RWPE2 (cell line): ENCODE results near the gene HEATR5A.
"Not testable (repeated sequence)": the region's sequence is repeated elsewhere in the genome, so short reads cannot be mapped to it uniquely, and the experiment has no call there.

Experiments used
- ATAC-seq: fragments of 200-7000 bp; cut with Tn5 transposase; 3 replicates; pipeline ENCODE4 v1.9.1; 2021; ENCODE audit warnings: low read depth
- DNase-seq: peaks from one replicate; pipeline ENCODE4 v3.0.0-alpha.2; 2020; ENCODE audit warnings: low spot score
- H3K27ac ChIP-seq: fragments of 450-650 bp; 2 replicates; pipeline ENCODE4 v1.5.1; 2017; ENCODE audit warnings: mild to moderate bottlenecking; ENCODE audit not compliant: poor library complexity, severe bottlenecking
- H3K27me3 ChIP-seq: fragments of 250-450 bp; sonication (Bioruptor Pico); 2 replicates; pipeline ENCODE4 v1.5.1; 2021; ENCODE audit warnings: mild to moderate bottlenecking, moderate library complexity; ENCODE audit not compliant: insufficient read depth, poor library complexity, severe bottlenecking
- H3K36me3 ChIP-seq: fragments of 250-450 bp; sonication (Bioruptor Pico); 2 replicates; pipeline ENCODE4 v1.5.1; 2020; ENCODE audit warnings: low read depth, mild to moderate bottlenecking, moderate library complexity
- H3K4me1 ChIP-seq: fragments of 250-450 bp; sonication (Bioruptor Pico); 2 replicates; pipeline ENCODE4 v1.5.1; 2021; ENCODE audit warnings: mild to moderate bottlenecking, moderate library complexity; ENCODE audit not compliant: insufficient read depth, poor library complexity, severe bottlenecking
- H3K4me3 ChIP-seq: fragments of 250-450 bp; sonication (Bioruptor Pico); 2 replicates; pipeline ENCODE4 v1.5.1; 2021; ENCODE audit warnings: mild to moderate bottlenecking, moderate library complexity; ENCODE audit not compliant: severe bottlenecking
- H3K9me3 ChIP-seq: fragments of 250-450 bp; sonication (Bioruptor Pico); 2 replicates; pipeline ENCODE4 v1.5.1; 2021; ENCODE audit warnings: mild to moderate bottlenecking, moderate library complexity; ENCODE audit not compliant: severe bottlenecking
- CTCF ChIP-seq: fragments of 450-650 bp; IDR thresholded peaks from one replicate; pipeline ENCODE4 v1.5.1; 2017; ENCODE audit warnings: mild to moderate bottlenecking, moderate library complexity; ENCODE audit not compliant: poor library complexity, severe bottlenecking

The HEATR5A gene

DNA sequence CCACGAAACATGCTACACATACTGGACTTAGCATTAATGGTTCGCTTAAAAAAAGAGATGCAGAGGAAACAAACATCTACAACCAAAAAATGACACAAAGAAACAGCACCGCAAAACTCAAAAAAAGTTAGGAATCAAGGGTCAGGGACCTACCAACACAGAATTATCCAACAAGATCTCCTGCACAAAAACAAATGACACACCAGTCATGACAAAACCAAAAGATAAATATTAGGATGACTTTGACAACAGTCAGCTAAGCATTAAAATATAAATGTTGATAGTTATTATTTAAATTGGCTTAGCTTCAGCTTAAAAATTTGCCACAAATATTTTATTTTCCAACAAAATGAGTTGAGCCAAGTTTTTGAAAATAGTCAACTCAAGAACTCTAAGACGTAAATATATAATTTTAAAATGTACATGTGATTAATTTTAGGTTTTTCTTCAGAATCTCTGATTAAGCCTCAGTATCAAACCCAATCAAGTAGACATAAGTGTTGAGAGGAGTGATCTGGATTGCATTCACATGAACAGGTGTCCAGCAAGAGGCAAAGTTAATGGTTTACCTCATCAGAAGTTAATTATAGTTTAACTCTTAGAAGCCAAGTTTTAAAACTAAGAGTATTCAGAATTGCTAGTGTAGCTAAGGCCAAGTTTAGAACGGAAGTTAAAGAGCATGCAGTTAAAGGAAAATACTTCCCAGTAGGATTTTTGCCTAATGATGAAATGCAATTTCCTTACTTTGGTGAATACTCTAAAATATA is 79.9 kb downstream of the HEATR5A start:
- DNase-seq (no peak), ATAC-seq (no peak)
- H3K27ac ChIP-seq: no peak overlapping the region
- no peaks in the 10 kb centered on the region for H3K27me3 ChIP-seq
- H3K9me3 ChIP-seq: no peaks in the 10 kb centered on the region
- peaks cover 22% of the 10 kb centered on the region for H3K36me3 ChIP-seq
- TF ChIP-seq CTCF: no peak
- H3K4me1 ChIP-seq: peaks cover 9% of the 10 kb centered on the region
- no peak overlapping the region for H3K4me3 ChIP-seq

DNA sequence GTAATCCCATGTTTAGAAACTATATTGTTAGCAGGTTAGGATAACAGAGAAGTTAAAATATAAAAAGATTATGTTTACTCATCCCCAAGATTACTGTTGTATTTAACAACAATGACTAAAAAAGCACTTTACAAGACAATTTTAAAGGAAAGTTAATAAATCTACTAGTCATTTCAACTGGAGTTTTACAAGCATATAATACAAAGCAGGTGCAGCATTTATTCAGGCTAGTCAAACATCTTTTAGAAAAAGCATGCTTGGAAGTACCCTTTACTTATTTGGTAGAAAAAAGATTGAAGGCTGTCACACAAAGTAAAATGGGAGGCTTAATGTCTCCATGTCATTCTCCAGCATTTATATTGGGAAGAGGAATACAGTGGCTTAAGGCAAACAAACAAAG is 80.6 kb downstream of the HEATR5A start:
- Histone ChIP-seq H3K4me1 (peaks cover 9% of the 10 kb centered on the region), H3K36me3 (peaks cover 19% of the 10 kb centered on the region), H3K27ac (no peak overlapping the region), H3K27me3 (no peaks in the 10 kb centered on the region), H3K4me3 (no peak overlapping the region), H3K9me3 (no peaks in the 10 kb centered on the region)
- no peak for DNase-seq
- TF ChIP-seq CTCF: no peak
- no peak for ATAC-seq

- H3K4me1 ChIP-seq: peaks cover 9% of the 10 kb centered on the region
- DNase-seq: no peak
- peak overlapping the region; percentile 30 for H3K27ac ChIP-seq
- no peaks in the 10 kb centered on the region for H3K9me3 ChIP-seq
- no peak for ATAC-seq
- no peaks in the 10 kb centered on the region for H3K27me3 ChIP-seq
- H3K4me3 ChIP-seq: no peak overlapping the region
- H3K36me3 ChIP-seq: peaks cover 10% of the 10 kb centered on the region; the same call in 1 of the 2 replicates
- TF ChIP-seq CTCF: no peak
These were observed 83.0 kb downstream of the HEATR5A start for GRCh38 chr14:31337331-31337730.

GRCh38 chr14:31336646-31337045 is 83.7 kb downstream of the HEATR5A start:
- Histone ChIP-seq H3K9me3 (no peaks in the 10 kb centered on the region), H3K36me3 (peaks cover 10% of the 10 kb centered on the region; the same call in 1 of the 2 replicates), H3K4me1 (peaks cover 9% of the 10 kb centered on the region), H3K27me3 (no peaks in the 10 kb centered on the region), H3K27ac (peak overlapping the region; percentile 30), H3K4me3 (no peak overlapping the region)
- ATAC-seq (peak; percentile 100), DNase-seq (no peak)
- no peak for TF ChIP-seq CTCF

DNA sequence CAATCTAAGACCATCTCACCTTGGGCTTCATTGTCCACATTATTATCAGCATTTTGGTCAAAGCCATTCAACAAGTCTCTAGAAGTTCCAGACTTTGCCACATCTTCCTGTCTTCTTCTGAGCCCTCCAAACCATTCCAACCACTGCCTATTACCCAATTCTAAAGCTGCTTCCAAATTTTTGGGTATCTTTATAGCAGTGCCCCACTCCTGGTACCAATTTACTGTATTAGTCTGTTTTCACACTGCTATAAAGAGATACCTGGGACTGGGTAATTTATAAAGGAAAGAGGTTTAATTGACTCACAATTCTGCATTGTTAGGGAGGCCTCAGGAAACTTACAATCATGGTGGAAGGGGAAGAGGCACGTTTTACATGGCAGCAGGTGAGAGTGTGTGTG is 89.0 kb downstream of the HEATR5A start:
- not testable (repeated sequence) for DNase-seq, H3K4me1 ChIP-seq, H3K4me3 ChIP-seq, ATAC-seq, H3K9me3 ChIP-seq, H3K27me3 ChIP-seq, H3K36me3 ChIP-seq, H3K27ac ChIP-seq

GRCh38 chr14:31329876-31330521 is 90.4 kb downstream of the HEATR5A start:
- not testable (repeated sequence) for H3K4me3 ChIP-seq, H3K9me3 ChIP-seq, H3K36me3 ChIP-seq, H3K4me1 ChIP-seq, H3K27ac ChIP-seq, ATAC-seq, H3K27me3 ChIP-seq, DNase-seq
